ENCODE results near the gene ATF3. TPM values are rescaled to one million over a fixed set of nuclear protein-coding genes. Genes with fewer than 3 reads are reported as not detected.
"Not testable (repeated sequence)": the region's sequence is repeated elsewhere in the genome, so short reads cannot be mapped to it uniquely, and the experiment has no call there.

The ATF3 gene
- total RNA-seq, 1 donor = 5.2 TPM

- DNase-seq (ENCODE audit: low read depth) = peak; percentile 46
- no peak overlapping the region for H3K4me3 ChIP-seq (ENCODE audit: low read depth, low read length)
- peak; percentile 95 for TF ChIP-seq CTCF (IDR thresholded peaks at IDR 0.05; ENCODE audit: insufficient read depth, low read length)
These were observed 21.8 kb downstream of the ATF3 start for GRCh38 chr1:212630158-212630900.

- no peak overlapping the region for H3K4me3 ChIP-seq (ENCODE audit: low read depth, low read length)
- no peak for TF ChIP-seq CTCF (IDR thresholded peaks at IDR 0.05; ENCODE audit: insufficient read depth, low read length)
- DNase-seq (ENCODE audit: low read depth) = no peak
These were observed 24.6 kb downstream of the ATF3 start for GRCh38 chr1:212633161-212633560.

- no peak overlapping the region for H3K4me3 ChIP-seq (ENCODE audit: low read depth, low read length)
- TF ChIP-seq CTCF (IDR thresholded peaks at IDR 0.05; ENCODE audit: insufficient read depth, low read length) = no peak
- no peak for DNase-seq (ENCODE audit: low read depth)
These were observed 25.7 kb downstream of the ATF3 start for GRCh38 chr1:212634252-212634651.

DNA sequence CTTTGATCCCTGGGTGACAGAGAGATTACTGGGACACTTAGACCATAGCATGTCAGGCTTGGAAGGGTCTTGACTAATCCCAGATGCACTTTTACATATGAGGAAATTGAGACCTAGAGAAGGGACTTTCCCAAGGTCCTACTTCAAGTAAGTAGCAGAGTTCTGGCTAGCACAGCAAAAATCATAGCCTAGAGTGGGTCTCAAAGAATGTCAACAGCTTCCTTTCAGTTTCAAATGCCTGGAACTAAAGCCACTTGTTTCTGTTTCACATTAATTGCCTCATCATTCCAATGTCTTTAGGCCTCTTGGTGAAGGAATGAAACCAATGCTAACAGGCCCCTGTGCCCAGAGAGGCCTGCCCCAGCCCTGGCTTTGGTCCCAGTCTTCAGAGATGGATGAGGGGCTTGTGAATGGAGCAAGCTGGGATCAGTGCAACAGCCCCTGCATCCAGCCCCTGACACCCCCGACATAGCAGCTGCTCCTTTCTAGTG, 26.6 kb downstream of the ATF3 start:
- no peak for TF ChIP-seq CTCF (IDR thresholded peaks at IDR 0.05; ENCODE audit: insufficient read depth, low read length)
- no peak overlapping the region for H3K4me3 ChIP-seq (ENCODE audit: low read depth, low read length)
- DNase-seq (ENCODE audit: low read depth) = peak; percentile 33

DNA sequence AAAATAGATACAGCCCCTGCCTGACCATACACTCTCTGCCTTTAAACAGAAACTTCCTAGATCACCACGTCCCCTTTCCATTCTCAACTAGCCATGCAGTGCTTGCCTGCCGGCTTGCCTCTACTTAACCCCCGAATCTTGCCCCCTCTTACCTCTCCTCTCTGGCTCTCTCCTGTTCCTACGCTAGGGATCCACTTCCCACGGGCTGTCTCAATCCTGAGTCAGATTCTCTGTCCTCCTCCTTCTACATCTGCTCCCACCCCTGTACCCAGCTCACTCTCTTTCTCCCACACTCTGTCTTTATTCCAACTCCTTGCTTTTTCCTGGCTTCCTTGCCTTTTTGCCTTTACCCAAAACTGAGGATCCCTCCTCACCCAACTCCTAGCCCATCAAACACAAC, 29.3 kb downstream of the ATF3 start:
- DNase-seq (ENCODE audit: low read depth) = no peak
- no peak for TF ChIP-seq CTCF (IDR thresholded peaks at IDR 0.05; ENCODE audit: insufficient read depth, low read length)
- H3K4me3 ChIP-seq (ENCODE audit: low read depth, low read length) = no peak overlapping the region

DNA sequence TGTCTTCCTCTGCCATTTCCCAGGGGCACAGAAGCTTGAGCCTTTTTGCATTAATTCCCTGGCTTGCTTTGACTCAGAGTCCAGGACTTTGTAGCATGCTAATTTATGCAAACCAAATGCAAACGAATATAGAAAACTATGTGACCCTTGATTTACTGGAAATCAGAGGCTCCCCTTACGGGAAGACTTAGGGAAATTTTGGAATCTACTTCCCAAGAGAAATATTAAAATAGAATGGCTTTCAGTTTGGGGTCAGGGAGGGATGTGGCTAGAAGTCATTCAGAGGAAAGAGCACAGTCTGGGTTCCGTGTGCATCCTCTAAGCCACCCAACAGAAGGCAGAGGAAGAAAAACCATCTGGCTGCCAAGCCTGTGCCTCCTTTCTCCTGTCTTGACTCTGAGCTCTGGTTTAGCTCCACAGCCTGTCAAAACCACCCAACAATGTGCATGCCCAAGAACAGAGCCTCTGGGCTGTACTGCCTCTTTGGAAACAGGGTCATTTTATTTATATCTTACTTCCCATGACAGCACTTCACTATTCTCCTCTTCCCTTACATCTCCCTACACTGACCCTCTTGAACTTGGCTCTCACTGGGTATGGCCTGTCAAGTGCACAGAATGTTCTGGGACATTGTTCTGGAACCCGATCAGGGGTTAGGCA, 30.1 kb downstream of the ATF3 start:
- no peak for TF ChIP-seq CTCF (IDR thresholded peaks at IDR 0.05; ENCODE audit: insufficient read depth, low read length)
- DNase-seq (ENCODE audit: low read depth) = peak; percentile 37
- H3K4me3 ChIP-seq (ENCODE audit: low read depth, low read length) = no peak overlapping the region

GRCh38 chr1:212639524-212639923, 31.0 kb downstream of the ATF3 start:
- H3K4me3 ChIP-seq (ENCODE audit: low read depth, low read length); DNase-seq (ENCODE audit: low read depth): not testable (repeated sequence)
